IPS-18a (cell line): ENCODE data around the gene DYTN.
"Not testable (repeated sequence)": the region's sequence is repeated elsewhere in the genome, so short reads cannot be mapped to it uniquely, and the experiment has no call there.

Experiments
- H3K27ac ChIP-seq: one replicate; pipeline ENCODE4 v1.5.1; 2013; ENCODE audit warnings: low read length
- H3K27me3 ChIP-seq: one replicate; pipeline ENCODE4 v1.6.1; 2013; ENCODE audit warnings: mild to moderate bottlenecking, low read length; ENCODE audit not compliant: control insufficient read depth, insufficient read depth
- H3K36me3 ChIP-seq: one replicate; pipeline ENCODE4 v1.6.1; 2013; ENCODE audit warnings: low read depth, low read length; ENCODE audit not compliant: control insufficient read depth
- H3K4me1 ChIP-seq: one replicate; pipeline ENCODE4 v1.6.1; 2013; ENCODE audit warnings: low read depth, low read length; ENCODE audit not compliant: control insufficient read depth
- H3K4me3 ChIP-seq: one replicate; pipeline ENCODE4 v1.5.1; 2013; ENCODE audit warnings: low read length
- H3K9ac ChIP-seq: one replicate; pipeline ENCODE4 v1.6.1; 2013; ENCODE audit warnings: mild to moderate bottlenecking, low read length, moderate library complexity
- H3K9me3 ChIP-seq: one replicate; pipeline ENCODE4 v1.6.1; 2013; ENCODE audit warnings: low read depth, low read length; ENCODE audit not compliant: control insufficient read depth

DYTN gene

GRCh38 chr2:206727287-206727686, 9.1 kb upstream of the DYTN start:
- Histone ChIP-seq H3K9ac (no peak overlapping the region), H3K4me1 (no peaks in the 10 kb centered on the region), H3K27me3 (no peaks in the 10 kb centered on the region), H3K9me3 (no peaks in the 10 kb centered on the region), H3K4me3 (no peak overlapping the region), H3K36me3 (no peaks in the 10 kb centered on the region), H3K27ac (no peak overlapping the region)

- Histone ChIP-seq H3K9me3 (peaks cover 5% of the 10 kb centered on the region), H3K4me3 (no peak overlapping the region), H3K27ac (no peak overlapping the region), H3K9ac (no peak overlapping the region), H3K27me3 (no peaks in the 10 kb centered on the region), H3K36me3 (no peaks in the 10 kb centered on the region), H3K4me1 (no peaks in the 10 kb centered on the region)
These were observed 5.1 kb upstream of the DYTN start for GRCh38 chr2:206723288-206723687.

GRCh38 chr2:206721256-206721920, 3.2 kb upstream of the DYTN start:
- Histone ChIP-seq H3K4me1 (no peaks in the 10 kb centered on the region), H3K9me3 (peaks cover 5% of the 10 kb centered on the region), H3K27ac (no peak overlapping the region), H3K36me3 (no peaks in the 10 kb centered on the region), H3K27me3 (no peaks in the 10 kb centered on the region), H3K4me3 (no peak overlapping the region), H3K9ac (no peak overlapping the region)

- no peak overlapping the region for H3K27ac ChIP-seq
- no peaks in the 10 kb centered on the region for H3K36me3 ChIP-seq
- no peak overlapping the region for H3K9ac ChIP-seq
- no peaks in the 10 kb centered on the region for H3K4me1 ChIP-seq
- no peak overlapping the region for H3K4me3 ChIP-seq
- no peaks in the 10 kb centered on the region for H3K9me3 ChIP-seq
- H3K27me3 ChIP-seq: no peaks in the 10 kb centered on the region
These were observed 1.6 kb downstream of the DYTN start for GRCh38 chr2:206716623-206717022.

- H3K36me3 ChIP-seq, H3K4me1 ChIP-seq, H3K27ac ChIP-seq, H3K9me3 ChIP-seq, H3K4me3 ChIP-seq, H3K27me3 ChIP-seq, H3K9ac ChIP-seq: not testable (repeated sequence)
These were observed 3.0 kb downstream of the DYTN start for GRCh38 chr2:206715183-206715582.

- Histone ChIP-seq H3K27me3 (no peaks in the 10 kb centered on the region), H3K9me3 (no peaks in the 10 kb centered on the region), H3K4me3 (no peak overlapping the region), H3K9ac (no peak overlapping the region), H3K36me3 (no peaks in the 10 kb centered on the region), H3K4me1 (no peaks in the 10 kb centered on the region), H3K27ac (no peak overlapping the region)
These were observed 4.5 kb downstream of the DYTN start for GRCh38 chr2:206713746-206714145.

GRCh38 chr2:206708286-206708685, 9.9 kb downstream of the DYTN start:
- Histone ChIP-seq H3K9ac (no peak overlapping the region), H3K4me3 (no peak overlapping the region), H3K4me1 (no peaks in the 10 kb centered on the region), H3K9me3 (no peaks in the 10 kb centered on the region), H3K27me3 (no peaks in the 10 kb centered on the region), H3K27ac (no peak overlapping the region), H3K36me3 (no peaks in the 10 kb centered on the region)

GRCh38 chr2:206707164-206707701, 11.0 kb downstream of the DYTN start:
- Histone ChIP-seq H3K9me3 (no peaks in the 10 kb centered on the region), H3K4me3 (no peak overlapping the region), H3K9ac (no peak overlapping the region), H3K36me3 (no peaks in the 10 kb centered on the region), H3K27me3 (no peaks in the 10 kb centered on the region), H3K4me1 (no peaks in the 10 kb centered on the region), H3K27ac (no peak overlapping the region)

GRCh38 chr2:206701952-206702605, 16.1 kb downstream of the DYTN start:
- no peak overlapping the region for H3K27ac ChIP-seq
- no peak overlapping the region for H3K4me3 ChIP-seq
- no peaks in the 10 kb centered on the region for H3K36me3 ChIP-seq
- H3K4me1 ChIP-seq: no peaks in the 10 kb centered on the region
- H3K9me3 ChIP-seq: no peaks in the 10 kb centered on the region
- H3K9ac ChIP-seq: no peak overlapping the region
- H3K27me3 ChIP-seq: no peaks in the 10 kb centered on the region

- no peak overlapping the region for H3K4me3 ChIP-seq
These were observed 18.0 kb downstream of the DYTN start for GRCh38 chr2:206700156-206700555.

GRCh38 chr2:206698811-206699210, 19.4 kb downstream of the DYTN start:
- Histone ChIP-seq H3K27ac (no peak overlapping the region), H3K4me3 (no peak overlapping the region), H3K4me1 (no peaks in the 10 kb centered on the region), H3K27me3 (no peaks in the 10 kb centered on the region), H3K9ac (no peak overlapping the region), H3K9me3 (no peaks in the 10 kb centered on the region), H3K36me3 (no peaks in the 10 kb centered on the region)

More at GRCh38 chr2:206700156-206700555, 18.0 kb downstream of the DYTN start:
- Histone ChIP-seq H3K9me3 (no peaks in the 10 kb centered on the region), H3K36me3 (no peaks in the 10 kb centered on the region), H3K4me1 (no peaks in the 10 kb centered on the region), H3K27me3 (no peaks in the 10 kb centered on the region), H3K9ac (no peak overlapping the region), H3K27ac (no peak overlapping the region)

GRCh38 chr2:206696910-206697309, 21.3 kb downstream of the DYTN start:
- Histone ChIP-seq H3K36me3 (no peaks in the 10 kb centered on the region), H3K9ac (no peak overlapping the region), H3K27me3 (no peaks in the 10 kb centered on the region), H3K9me3 (no peaks in the 10 kb centered on the region), H3K4me3 (no peak overlapping the region), H3K27ac (no peak overlapping the region), H3K4me1 (no peaks in the 10 kb centered on the region)
